GM18858 (cell line): ENCODE measurements around the gene MMEL1.

Experiments used
- ATAC-seq: cut with Tn5 transposase; IDR thresholded peaks from one replicate; pipeline ENCODE4 v1.9.1; 2021; ENCODE audit not compliant: unreplicated experiment

MMEL1 gene

DNA sequence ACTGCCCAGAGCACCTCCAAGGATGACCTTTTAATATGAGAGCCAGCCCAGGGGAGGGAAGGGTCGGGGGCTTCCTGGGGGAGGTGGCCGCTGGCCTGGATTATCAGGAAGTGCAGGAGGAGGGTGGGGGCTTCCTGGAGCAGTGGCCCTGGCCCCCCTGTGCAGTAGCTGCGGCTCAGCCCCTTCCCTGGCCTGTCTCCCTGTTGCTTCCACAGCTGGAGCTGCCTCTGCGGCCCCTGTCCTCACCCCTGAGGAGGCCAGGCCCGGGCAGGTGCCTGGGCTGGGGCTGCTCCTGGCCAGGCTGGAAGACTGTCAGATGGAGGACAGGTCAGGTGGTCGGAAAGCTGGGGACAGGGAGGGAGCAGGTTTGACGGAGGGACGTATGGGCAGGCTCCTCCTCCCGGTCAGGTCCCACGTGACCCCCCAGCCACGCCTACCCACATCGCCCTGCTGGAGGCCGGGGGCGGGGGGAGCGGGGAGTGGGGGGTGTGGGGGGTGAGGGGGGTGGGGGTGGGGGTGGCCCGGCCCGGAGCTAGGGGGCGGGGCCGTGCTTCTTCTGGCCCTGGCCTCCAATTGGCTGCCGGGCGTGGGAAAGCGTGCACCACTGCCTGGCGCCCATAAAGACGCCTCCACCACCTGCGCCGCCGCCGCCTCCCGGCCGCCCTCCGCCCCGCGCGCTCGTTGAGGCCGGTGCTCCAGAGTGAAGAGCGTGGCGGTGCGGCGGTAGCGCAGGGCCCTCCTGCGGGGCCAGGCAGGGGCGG is 86.9 kb downstream of the MMEL1 start:
- no peak for ATAC-seq

DNA sequence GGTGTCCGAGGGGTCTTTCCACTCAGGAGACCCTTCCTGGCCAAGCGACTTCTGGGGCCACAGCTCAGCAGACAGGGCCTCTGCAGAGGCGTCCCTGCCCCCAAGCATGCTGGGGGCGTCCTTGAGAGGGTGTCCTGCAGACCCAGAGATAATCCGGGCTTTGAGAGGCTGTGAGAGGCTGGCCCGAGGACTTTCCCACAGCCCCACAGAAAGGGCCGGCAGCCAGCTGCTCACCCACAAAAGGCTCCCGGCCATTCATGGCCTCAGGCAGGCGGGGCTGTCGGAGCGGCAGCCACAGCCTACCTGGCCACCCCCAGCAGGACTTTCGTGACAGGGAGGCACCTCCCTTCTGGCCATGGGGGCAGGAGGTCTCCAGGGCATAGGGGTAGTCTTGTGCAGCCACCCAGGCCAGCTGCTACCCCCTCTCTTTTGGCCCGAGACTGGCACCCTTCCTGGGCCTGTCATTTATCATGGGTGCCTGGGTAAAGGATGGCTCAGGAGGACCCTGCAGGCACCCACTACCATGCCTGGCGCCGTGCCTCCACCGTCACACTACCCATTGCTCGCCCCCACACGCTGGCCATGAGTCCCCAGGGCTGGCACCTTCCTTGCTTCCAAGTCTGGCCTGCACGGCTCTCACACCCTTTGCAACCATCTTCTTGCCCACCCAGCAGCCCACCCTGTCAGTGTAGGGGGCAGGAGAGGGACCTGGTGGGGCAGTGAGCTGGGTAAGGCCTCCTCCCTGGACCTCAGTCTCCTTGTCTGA is 87.8 kb downstream of the MMEL1 start:
- no peak for ATAC-seq

DNA sequence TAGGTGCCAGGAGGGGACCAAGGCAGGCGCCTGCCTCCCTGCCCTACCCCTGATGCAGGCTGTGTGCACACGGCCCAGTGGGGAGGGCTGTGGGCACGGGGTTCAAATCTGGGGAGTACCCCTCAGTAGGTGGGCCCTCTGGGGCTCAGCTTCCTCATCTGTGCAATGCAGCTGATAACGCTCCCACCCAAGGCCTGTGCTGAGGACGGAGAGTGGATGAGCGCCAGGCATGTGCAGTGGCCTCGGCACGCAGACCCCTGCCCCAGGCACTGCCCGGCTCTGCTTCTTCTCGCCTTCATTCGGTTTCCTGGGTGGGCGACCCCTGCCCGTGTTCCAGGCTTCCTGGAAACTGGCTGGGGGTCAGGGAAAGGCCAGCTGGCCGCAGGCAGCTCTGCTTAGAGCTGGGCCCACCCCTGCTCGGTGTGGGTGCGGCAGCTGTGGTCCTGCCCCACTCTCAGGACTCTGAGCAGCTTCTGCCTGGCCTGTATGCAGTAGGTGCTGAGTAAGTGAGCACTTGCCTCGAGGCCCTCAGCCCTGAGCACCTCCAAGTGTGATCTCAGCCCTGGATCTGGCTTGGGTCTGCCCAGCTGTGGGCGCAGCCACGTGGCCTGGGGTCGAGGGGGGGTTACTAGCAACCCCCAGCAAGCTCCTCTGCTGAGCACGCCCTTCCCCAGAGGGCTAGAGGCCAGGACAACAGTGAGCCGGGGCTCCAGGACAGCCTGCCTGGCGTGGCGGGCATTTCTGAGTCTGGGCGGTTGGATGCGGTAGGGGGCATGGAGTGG is 88.5 kb downstream of the MMEL1 start:
- ATAC-seq = no peak

DNA sequence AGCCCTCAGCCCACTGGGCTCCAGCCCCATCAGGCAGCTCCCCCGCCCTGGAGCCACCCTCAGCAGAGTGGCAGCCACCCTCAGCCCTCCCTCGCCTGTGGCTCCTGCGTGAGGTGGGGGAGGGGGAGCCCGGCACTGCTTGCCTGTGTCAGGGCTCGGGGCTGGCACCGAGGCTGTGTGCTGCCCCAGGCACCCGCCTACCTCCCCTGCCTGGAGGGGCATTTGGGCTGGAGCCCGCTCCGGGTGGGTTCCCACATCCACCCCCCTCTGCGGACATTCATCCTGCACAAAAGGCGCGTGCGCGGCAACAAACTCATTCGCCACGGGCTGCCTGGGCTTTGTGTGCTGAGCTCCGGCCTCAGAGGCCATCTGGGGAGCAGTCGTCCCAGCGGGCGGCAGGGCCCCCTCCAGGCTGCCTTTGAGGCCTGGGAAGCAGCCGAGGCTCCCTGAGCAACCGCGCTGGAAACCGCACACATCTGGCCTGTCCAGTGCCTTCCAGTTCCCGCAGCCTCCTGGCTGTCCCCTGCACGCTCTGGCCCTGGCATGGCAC is 89.2 kb downstream of the MMEL1 start:
- ATAC-seq = no peak

DNA sequence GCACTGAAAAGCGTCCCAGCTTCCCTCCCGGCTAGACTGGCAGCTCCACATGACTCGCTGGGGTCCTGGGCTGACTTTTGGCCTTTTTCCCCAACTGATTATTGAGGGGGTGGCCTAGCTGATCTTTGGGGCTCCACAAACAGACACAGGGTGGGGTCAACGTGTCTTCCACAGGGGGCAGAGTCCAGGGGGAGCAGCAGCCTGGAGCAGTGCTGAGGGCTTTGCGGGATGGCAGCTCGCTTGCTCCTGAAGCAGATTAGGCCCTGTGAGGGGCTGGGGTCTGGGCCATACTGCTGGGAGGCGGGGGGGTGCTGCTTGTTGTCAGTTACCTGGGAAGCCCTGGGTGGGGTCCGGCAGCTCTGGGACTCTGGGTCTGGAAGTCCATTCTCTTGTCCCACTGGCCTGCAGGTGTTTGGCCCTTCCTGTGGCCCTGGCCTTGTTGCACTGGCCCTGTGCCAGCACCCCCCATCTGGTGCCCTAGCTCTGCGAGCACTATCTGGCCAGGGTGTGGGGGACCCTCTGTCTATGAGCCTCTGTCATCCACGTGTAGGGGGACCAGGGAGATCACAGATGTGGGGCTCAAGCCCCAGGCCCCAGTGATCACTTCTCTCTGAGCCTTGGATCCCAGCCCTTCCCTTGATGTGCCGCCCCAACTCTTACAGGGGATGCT is 90.4 kb downstream of the MMEL1 start:
- ATAC-seq = no peak

DNA sequence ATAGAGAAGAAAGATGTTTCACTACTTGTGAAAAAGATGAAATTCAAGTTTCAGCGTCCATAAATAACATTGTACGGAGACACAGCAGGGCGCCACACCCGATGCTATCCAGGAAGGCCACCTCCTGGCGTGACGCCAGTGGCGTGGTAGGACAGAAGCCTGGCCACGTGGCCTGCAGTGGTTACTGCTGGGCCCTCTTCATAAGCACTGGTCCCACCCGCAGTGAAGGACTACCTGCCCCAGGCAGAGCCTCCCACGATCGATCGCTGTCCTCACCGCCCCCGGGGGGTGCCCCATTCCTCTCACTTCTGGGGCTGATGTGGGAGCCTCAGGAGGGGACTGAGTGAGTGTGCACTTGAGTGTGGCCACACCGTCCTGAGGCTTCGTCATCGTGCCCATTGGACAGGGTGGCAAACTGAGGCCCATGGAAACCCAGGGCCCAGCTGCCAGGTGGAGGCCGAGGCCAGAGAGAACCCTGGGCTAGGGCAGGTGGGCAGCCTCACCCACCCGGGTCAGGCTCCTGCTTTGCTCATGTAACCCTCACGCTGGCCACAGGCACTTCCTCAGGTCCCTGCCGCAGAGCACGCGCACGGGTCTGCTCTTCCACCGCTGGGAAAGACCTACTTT is 91.1 kb downstream of the MMEL1 start:
- ATAC-seq = no peak

DNA sequence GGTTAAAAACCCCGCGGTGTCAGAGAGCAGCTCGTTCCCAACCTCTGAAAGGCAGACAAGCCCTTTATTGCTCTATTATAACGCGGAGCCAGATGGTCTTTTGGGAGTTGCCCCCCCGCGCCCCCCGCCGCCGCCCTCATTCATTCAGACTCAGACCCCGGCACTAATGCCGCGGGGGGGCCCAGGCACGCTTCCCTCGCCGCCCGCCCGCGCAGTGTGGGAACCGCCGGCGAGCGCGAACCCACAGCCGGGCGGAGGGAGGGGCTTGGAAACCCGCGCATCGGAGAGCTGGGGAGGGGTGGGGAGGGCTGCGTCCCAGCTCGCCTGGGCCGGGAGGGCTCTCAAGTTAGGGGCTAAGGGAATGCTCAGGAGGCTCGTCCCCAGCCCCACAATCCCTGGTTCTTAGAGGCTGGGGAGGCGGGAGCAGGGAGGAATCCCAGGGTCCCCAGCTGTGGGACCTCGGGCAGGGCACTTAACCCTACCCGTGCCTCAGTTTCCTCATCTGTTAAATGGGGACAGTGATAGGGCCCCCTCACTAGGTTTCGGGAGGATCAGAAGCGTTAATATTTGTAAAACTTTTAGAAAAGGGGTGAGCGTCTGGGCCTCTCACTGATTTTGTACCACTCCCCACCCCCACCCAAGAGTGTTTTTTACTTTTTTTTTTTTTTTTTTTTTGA is 91.9 kb downstream of the MMEL1 start:
- no peak for ATAC-seq
